Measurements from ENCODE around the gene ANO2.

Gene ANO2

GRCh38 chr12:5873281-5873919 lies 71.7 kb downstream of the ANO2 start:
- no peak for DNase-seq (ENCODE audit: extremely low read depth, low read depth)
- TF ChIP-seq CTCF (IDR thresholded peaks at IDR 0.05; ENCODE audit: low read depth, low read length): no peak

- TF ChIP-seq CTCF (IDR thresholded peaks at IDR 0.05; ENCODE audit: low read depth, low read length): peak; percentile 28
- DNase-seq (ENCODE audit: extremely low read depth, low read depth): no peak
Observed at GRCh38 chr12:5872745-5873144, 72.3 kb downstream of the ANO2 start.

GRCh38 chr12:5871741-5872140 lies 73.3 kb downstream of the ANO2 start:
- no peak for TF ChIP-seq CTCF (IDR thresholded peaks at IDR 0.05; ENCODE audit: low read depth, low read length)

GRCh38 chr12:5870183-5870582 lies 74.9 kb downstream of the ANO2 start:
- TF ChIP-seq CTCF (IDR thresholded peaks at IDR 0.05; ENCODE audit: low read depth, low read length): no peak
- DNase-seq (ENCODE audit: extremely low read depth, low read depth): no peak

More at GRCh38 chr12:5871741-5872140, 73.3 kb downstream of the ANO2 start:
- DNase-seq (ENCODE audit: extremely low read depth, low read depth): no peak

- no peak for DNase-seq (ENCODE audit: extremely low read depth, low read depth)
- no peak for TF ChIP-seq CTCF (IDR thresholded peaks at IDR 0.05; ENCODE audit: low read depth, low read length)
Observed at GRCh38 chr12:5868625-5869295, 76.3 kb downstream of the ANO2 start.

GRCh38 chr12:5865397-5865796 lies 79.7 kb downstream of the ANO2 start:
- no peak for DNase-seq (ENCODE audit: extremely low read depth, low read depth)
- TF ChIP-seq CTCF (IDR thresholded peaks at IDR 0.05; ENCODE audit: low read depth, low read length): no peak

- no peak for DNase-seq (ENCODE audit: extremely low read depth, low read depth)
- no peak for TF ChIP-seq CTCF (IDR thresholded peaks at IDR 0.05; ENCODE audit: low read depth, low read length)
Observed at GRCh38 chr12:5864972-5865371, 80.1 kb downstream of the ANO2 start.
